Esophagus muscularis mucosa (tissue), 4 donors: ENCODE data around the gene PYGL.

Experiments used
- EP300 ChIP-seq: sonication (generic); formaldehyde crosslinking; IDR thresholded peaks from one replicate; pipeline ENCODE4 v1.6.1; 2017; ENCODE audit warnings: antibody characterized with exemption
- POLR2AphosphoS5 ChIP-seq, 2 donors: sonication (generic); formaldehyde crosslinking; IDR thresholded peaks; one replicate each; pipeline ENCODE4 v1.6.1; 2017; ENCODE audit warnings: antibody characterized with exemption in 2 of 2
- TF ChIP-seq, protein P1 (sequence below), 3 experiments: fragments of 200-600 bp in 2 of 3; fragments of 450-650 bp in 1 of 3; sonication (generic) in 2 of 3; IDR thresholded peaks; one replicate each; pipeline ENCODE4 v1.5.1; 2017 to 2019; ENCODE audit warnings: antibody characterized with exemption in 3 of 3, mild to moderate bottlenecking in 2 of 3, moderate library complexity in 1 of 3

DNA sequence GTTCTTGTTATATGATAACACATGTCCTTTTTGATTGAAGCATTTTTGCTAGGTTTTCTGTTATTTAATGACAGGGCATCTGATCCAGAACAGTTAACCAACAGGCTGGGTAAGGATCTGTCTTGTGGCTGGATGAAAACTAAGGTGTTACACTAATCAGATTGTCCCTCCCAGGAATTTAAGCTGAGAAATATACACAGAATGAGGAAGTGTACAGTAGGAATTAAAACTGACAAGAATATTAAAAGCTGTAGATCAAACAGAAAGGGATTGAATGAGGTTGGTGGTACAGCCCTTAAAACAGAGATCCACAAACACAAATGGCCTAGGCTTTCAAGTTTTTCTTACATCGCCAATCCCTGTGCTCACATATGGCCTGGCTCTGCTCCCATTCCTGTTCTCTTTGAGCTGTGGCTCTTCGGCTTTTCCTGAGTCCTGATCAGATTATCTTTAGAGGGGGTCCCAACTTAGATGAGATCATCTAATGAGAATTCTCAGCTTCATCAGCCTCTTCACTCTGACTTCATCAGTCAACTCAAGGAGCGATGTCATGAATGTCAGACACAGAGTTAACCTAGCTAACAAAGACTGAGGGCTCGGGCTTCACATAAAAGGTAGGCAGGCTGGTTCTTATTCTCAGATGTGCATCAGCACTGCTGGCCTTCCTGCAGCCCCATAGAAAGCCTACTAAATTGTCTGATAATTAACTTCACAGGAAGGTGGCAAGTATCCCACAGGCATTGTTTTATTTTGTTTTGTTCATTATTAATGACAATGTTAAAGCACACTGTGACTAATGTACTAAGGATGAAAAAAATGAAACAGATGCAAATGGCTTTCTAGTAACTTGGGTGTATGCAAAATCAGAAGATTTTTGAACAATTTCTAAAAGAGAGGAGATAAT lies 11.4 kb downstream of the PYGL start:
- TF ChIP-seq, protein P1, sequence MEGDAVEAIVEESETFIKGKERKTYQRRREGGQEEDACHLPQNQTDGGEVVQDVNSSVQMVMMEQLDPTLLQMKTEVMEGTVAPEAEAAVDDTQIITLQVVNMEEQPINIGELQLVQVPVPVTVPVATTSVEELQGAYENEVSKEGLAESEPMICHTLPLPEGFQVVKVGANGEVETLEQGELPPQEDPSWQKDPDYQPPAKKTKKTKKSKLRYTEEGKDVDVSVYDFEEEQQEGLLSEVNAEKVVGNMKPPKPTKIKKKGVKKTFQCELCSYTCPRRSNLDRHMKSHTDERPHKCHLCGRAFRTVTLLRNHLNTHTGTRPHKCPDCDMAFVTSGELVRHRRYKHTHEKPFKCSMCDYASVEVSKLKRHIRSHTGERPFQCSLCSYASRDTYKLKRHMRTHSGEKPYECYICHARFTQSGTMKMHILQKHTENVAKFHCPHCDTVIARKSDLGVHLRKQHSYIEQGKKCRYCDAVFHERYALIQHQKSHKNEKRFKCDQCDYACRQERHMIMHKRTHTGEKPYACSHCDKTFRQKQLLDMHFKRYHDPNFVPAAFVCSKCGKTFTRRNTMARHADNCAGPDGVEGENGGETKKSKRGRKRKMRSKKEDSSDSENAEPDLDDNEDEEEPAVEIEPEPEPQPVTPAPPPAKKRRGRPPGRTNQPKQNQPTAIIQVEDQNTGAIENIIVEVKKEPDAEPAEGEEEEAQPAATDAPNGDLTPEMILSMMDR (IDR thresholded peaks at IDR 0.05), result no peak
- no peak for TF ChIP-seq EP300
- no peak for TF ChIP-seq POLR2AphosphoS5 (IDR thresholded peaks at IDR 0.05)
